OCI-LY1 (cell line): ENCODE data around the gene DIDO1.

Experiments
- H2AFZ ChIP-seq: fragments of 200-600 bp; sonication (generic), shearing (Covaris generic); 2 replicates; pipeline ENCODE4 v1.6.0; 2014; ENCODE audit warnings: antibody characterized with exemption, mild to moderate bottlenecking, low read length
- H3F3A ChIP-seq: fragments of 200-600 bp; sonication (generic), shearing (Covaris generic); 2 replicates; pipeline ENCODE4 v1.6.0; 2014; ENCODE audit warnings: mild to moderate bottlenecking, antibody characterized with exemption, low read length, moderate library complexity; ENCODE audit not compliant: insufficient read depth
- H3K27ac ChIP-seq: fragments of 200-600 bp; sonication (generic); 2 replicates; pipeline ENCODE4 v1.5.1; 2014; ENCODE audit warnings: low read length, mixed run types, mild to moderate bottlenecking, low read depth; ENCODE audit not compliant: poor library complexity, severe bottlenecking
- H3K27me3 ChIP-seq: fragments of 200-600 bp; sonication (generic); 2 replicates; pipeline ENCODE4 v1.6.0; 2014; ENCODE audit warnings: antibody characterized with exemption, mild to moderate bottlenecking, low read length, moderate library complexity; ENCODE audit not compliant: insufficient read depth
- H3K36me3 ChIP-seq: fragments of 200-600 bp; sonication (generic); 2 replicates; pipeline ENCODE4 v1.6.1; 2014; ENCODE audit warnings: mild to moderate bottlenecking, antibody characterized with exemption, low read length, moderate library complexity, mixed read lengths; ENCODE audit not compliant: insufficient read depth
- H3K4me1 ChIP-seq: fragments of 200-600 bp; sonication (generic); 2 replicates; pipeline ENCODE4 v1.5.1; 2014; ENCODE audit warnings: mild to moderate bottlenecking, low read length, moderate library complexity; ENCODE audit not compliant: insufficient read depth, severe bottlenecking
- H3K4me2 ChIP-seq: fragments of 200-600 bp; sonication (generic), shearing (Covaris generic); 2 replicates; pipeline ENCODE4 v1.6.1; 2014; ENCODE audit warnings: low read length
- H3K4me3 ChIP-seq: fragments of 200-600 bp; sonication (generic); 2 replicates; pipeline ENCODE4 v1.5.1; 2014; ENCODE audit warnings: low read length, low read depth, mild to moderate bottlenecking, mixed read lengths; ENCODE audit not compliant: poor library complexity, severe bottlenecking
- H3K79me2 ChIP-seq: fragments of 200-600 bp; shearing (Covaris generic); 2 replicates; pipeline ENCODE4 v1.6.1; 2016; ENCODE audit warnings: mixed run types, low read length, mixed read lengths; ENCODE audit not compliant: insufficient read depth
- H3K9ac ChIP-seq: fragments of 200-600 bp; sonication (generic), shearing (Covaris generic); 2 replicates; pipeline ENCODE4 v1.6.1; 2014; ENCODE audit warnings: mild to moderate bottlenecking, low read length, mixed read lengths
- H3K9me2 ChIP-seq: fragments of 200-600 bp; sonication (generic), shearing (Covaris generic); 2 replicates; pipeline ENCODE4 v1.6.1; 2014; ENCODE audit warnings: low read depth, mild to moderate bottlenecking, low read length, mixed read lengths
- H3K9me3 ChIP-seq: fragments of 200-600 bp; shearing (Covaris generic); 2 replicates; pipeline ENCODE4 v1.6.1; 2014; ENCODE audit warnings: low read length, mixed read lengths
- H4K20me1 ChIP-seq: fragments of 200-600 bp; sonication (generic), shearing (Covaris generic); 2 replicates; pipeline ENCODE4 v1.6.0; 2016; ENCODE audit warnings: mild to moderate bottlenecking, low read length; ENCODE audit not compliant: insufficient read depth
- EZH2 ChIP-seq: fragments of 200-600 bp; sonication (generic), shearing (Covaris generic); IDR thresholded peaks from 2 replicates; pipeline ENCODE4 v1.8.0; 2017; ENCODE audit warnings: borderline replicate concordance, mixed run types, mild to moderate bottlenecking, antibody characterized with exemption, low read length, moderate library complexity, mixed read lengths
- TF ChIP-seq, protein P1 (sequence below): fragments of 200-600 bp; sonication (generic), shearing (Covaris generic); IDR thresholded peaks from 2 replicates; pipeline ENCODE4 v1.5.1; 2017; ENCODE audit warnings: mild to moderate bottlenecking, antibody characterized with exemption, low read length, moderate library complexity, mixed read lengths

Gene DIDO1

GRCh38 chr20:62969939-62970306, 43.6 kb upstream of the DIDO1 start:
- no peak overlapping the region for H3K9ac ChIP-seq
- no peaks in the 10 kb centered on the region for H3F3A ChIP-seq
- H3K9me3 ChIP-seq: no peaks in the 10 kb centered on the region
- no peaks in the 10 kb centered on the region for H3K4me1 ChIP-seq
- no peak overlapping the region for H3K27ac ChIP-seq
- H3K36me3 ChIP-seq: peaks cover 13% of the 10 kb centered on the region
- H3K4me3 ChIP-seq: no peak overlapping the region
- no peaks in the 10 kb centered on the region for H3K79me2 ChIP-seq
- H3K27me3 ChIP-seq: 0 out of 2 replicates have a peak, but pooled peaks cover 13% of the 10 kb centered on the region
- no peak overlapping the region for H3K4me2 ChIP-seq
- H2AFZ ChIP-seq: no peak overlapping the region
- no peak for TF ChIP-seq EZH2
- TF ChIP-seq, protein P1, sequence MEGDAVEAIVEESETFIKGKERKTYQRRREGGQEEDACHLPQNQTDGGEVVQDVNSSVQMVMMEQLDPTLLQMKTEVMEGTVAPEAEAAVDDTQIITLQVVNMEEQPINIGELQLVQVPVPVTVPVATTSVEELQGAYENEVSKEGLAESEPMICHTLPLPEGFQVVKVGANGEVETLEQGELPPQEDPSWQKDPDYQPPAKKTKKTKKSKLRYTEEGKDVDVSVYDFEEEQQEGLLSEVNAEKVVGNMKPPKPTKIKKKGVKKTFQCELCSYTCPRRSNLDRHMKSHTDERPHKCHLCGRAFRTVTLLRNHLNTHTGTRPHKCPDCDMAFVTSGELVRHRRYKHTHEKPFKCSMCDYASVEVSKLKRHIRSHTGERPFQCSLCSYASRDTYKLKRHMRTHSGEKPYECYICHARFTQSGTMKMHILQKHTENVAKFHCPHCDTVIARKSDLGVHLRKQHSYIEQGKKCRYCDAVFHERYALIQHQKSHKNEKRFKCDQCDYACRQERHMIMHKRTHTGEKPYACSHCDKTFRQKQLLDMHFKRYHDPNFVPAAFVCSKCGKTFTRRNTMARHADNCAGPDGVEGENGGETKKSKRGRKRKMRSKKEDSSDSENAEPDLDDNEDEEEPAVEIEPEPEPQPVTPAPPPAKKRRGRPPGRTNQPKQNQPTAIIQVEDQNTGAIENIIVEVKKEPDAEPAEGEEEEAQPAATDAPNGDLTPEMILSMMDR: no peak
- H4K20me1 ChIP-seq: no peaks in the 10 kb centered on the region
- H3K9me2 ChIP-seq: no peaks in the 10 kb centered on the region

DNA sequence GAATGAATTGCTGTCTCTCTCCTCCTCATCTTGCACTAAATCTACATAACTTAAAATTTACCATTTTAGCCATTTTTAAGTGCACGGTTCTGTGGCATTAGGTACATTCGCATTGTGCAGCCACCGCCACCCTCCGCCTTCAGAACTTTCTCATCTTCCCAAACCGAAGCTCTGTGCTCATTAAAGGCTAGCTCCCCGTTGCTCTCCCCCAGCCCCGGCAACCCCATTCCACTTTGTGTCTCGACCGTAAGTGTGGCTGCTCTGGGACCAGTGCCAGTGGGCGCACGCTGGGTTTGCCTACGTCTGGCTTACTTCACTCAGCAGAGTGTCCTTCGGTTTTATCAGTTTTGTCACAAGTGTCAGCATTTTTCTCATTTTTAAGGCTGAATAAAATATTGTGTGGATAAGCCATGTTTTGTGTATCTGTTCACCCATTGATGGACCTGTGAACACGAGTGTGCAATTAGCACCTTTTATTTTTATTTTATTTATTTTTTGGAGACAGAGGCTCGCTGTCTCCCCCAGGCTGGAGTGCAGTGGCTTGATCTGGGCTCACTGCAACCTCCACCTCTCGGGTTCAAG, 43.0 kb upstream of the DIDO1 start:
- Histone ChIP-seq H3K4me3 (no peak overlapping the region), H4K20me1 (no peaks in the 10 kb centered on the region), H3K27me3 (0 out of 2 replicates have a peak, but pooled peaks cover 13% of the 10 kb centered on the region), H3K27ac (no peak overlapping the region), H2AFZ (no peak overlapping the region), H3K36me3 (peaks cover 19% of the 10 kb centered on the region), H3F3A (no peaks in the 10 kb centered on the region), H3K9me2 (no peaks in the 10 kb centered on the region), H3K79me2 (no peaks in the 10 kb centered on the region), H3K4me1 (no peaks in the 10 kb centered on the region), H3K4me2 (no peak overlapping the region), H3K9me3 (no peaks in the 10 kb centered on the region), H3K9ac (no peak overlapping the region)
- TF ChIP-seq, protein P1: no peak
- TF ChIP-seq EZH2: no peak

GRCh38 chr20:62968378-62969178, 42.3 kb upstream of the DIDO1 start:
- H3K4me3 ChIP-seq: no peak overlapping the region

More at GRCh38 chr20:62968378-62969178, 42.3 kb upstream of the DIDO1 start:
- Histone ChIP-seq H2AFZ (no peak overlapping the region), H4K20me1 (no peaks in the 10 kb centered on the region), H3K4me2 (no peak overlapping the region), H3F3A (no peaks in the 10 kb centered on the region), H3K9me3 (no peaks in the 10 kb centered on the region), H3K9me2 (no peaks in the 10 kb centered on the region), H3K27me3 (0 out of 2 replicates have a peak, but pooled peaks cover 9% of the 10 kb centered on the region), H3K9ac (no peak overlapping the region), H3K36me3 (peaks cover 24% of the 10 kb centered on the region), H3K27ac (no peak overlapping the region), H3K79me2 (no peaks in the 10 kb centered on the region), H3K4me1 (no peaks in the 10 kb centered on the region)
- no peak for TF ChIP-seq EZH2
- TF ChIP-seq, protein P1: no peak
